GM12801 (cell line): ENCODE results near the gene MTUS2.

Experiments used
- TF ChIP-seq, protein P1 (sequence below): IDR thresholded peaks from one replicate; pipeline ENCODE4 v1.5.1; 2011; ENCODE audit warnings: control low read depth; ENCODE audit not compliant: insufficient read length; ENCODE audit errors: extremely low read depth

MTUS2 gene

DNA sequence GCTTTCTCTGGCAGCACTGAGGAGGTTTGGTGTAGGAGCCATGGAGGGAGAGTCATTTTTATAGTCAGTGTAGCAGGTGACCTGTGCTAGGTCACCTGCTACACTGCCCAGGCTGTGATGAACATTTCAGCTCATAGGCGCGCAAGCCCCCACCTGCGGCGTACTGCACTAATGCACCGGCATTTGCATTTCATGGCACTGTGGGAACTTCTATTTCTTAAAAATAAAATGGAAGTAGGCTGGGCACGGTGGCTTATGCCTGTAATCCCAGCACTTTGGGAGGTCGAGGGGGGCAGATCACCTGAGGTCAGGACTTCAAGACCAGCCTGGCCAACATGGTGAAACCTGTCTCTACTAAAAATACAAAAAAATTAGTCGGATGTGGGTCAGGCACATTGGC lies 674.4 kb downstream of the MTUS2 start:
- TF ChIP-seq, protein P1, sequence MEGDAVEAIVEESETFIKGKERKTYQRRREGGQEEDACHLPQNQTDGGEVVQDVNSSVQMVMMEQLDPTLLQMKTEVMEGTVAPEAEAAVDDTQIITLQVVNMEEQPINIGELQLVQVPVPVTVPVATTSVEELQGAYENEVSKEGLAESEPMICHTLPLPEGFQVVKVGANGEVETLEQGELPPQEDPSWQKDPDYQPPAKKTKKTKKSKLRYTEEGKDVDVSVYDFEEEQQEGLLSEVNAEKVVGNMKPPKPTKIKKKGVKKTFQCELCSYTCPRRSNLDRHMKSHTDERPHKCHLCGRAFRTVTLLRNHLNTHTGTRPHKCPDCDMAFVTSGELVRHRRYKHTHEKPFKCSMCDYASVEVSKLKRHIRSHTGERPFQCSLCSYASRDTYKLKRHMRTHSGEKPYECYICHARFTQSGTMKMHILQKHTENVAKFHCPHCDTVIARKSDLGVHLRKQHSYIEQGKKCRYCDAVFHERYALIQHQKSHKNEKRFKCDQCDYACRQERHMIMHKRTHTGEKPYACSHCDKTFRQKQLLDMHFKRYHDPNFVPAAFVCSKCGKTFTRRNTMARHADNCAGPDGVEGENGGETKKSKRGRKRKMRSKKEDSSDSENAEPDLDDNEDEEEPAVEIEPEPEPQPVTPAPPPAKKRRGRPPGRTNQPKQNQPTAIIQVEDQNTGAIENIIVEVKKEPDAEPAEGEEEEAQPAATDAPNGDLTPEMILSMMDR = no peak

DNA sequence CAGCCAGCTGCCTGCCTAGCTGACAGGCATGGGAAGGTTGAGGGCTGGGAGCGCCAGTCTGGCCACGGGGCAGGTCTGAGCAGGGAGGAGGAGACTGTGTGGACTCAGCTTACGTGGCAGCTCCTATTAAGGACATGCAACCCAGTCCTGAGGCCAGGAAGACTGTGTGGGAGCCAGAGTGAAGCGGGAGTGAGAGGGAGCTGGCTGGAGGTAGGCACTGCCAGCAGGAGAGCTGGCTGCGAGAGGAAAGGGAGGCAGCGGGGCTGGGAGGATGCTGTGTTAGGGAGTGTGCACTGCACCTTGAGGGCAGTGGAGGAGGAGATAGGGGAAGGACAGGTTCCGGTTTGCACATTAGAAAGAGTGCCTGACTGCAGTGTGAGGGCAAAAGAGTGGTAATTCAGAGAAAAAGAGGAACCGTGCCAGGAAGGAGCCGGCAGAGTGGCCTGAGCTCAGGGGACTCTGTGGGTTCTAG lies 676.1 kb downstream of the MTUS2 start:
- TF ChIP-seq, protein P1 = no peak

DNA sequence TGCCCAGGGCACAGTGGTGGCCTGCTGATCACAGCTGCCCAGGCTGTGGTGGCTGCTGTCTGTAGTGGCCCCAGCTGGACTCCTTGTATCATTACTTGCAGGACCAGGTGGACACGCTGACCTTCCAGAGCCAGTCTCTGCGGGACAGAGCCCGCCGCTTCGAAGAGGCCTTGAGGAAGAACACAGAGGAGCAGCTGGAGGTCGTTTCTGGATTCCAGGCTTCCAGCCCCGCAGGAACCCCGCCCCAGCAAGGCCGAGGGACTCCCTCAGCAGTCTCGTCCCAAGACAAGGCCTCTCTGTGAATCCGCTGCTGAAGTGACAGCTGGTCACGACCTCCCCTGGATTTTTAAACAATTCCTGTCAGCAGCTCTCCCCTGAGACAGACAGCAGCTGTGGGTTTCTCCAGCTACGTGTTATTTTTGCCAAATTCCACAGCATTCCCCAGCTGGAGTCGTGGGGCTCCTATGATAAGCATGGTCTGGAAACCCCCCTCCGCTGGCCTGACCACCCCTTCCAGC lies 677.1 kb downstream of the MTUS2 start:
- TF ChIP-seq, protein P1 = no peak

DNA sequence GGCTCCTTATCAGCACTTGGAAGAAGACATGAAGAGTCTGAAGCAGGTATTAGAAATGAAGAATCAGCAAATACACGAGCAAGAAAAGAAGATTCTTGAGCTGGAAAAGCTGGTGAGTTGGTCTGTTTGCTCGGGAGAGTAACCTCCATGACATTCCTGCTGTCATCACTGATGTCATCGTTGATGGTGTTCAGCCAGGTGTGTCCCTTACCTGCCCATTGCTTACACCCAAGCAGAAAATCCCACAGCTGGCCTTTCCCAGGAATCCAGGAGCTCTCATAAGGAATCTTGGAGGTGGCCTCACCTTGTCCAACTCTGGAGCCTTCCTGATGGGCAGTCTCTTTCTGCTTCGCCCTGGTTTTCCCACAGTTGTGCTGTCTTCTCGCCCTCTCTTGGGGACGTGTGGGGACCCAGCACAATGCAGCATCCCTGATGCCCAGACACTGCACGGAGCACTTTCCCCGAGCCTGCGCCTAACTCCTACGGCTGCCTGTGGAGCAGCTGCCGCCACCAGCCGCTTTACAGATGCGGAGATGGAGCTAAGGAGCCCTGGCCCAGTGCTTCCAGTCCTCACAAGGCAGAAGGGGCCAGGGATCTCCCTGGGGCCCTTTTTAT lies 678.4 kb downstream of the MTUS2 start:
- TF ChIP-seq, protein P1 = no peak

DNA sequence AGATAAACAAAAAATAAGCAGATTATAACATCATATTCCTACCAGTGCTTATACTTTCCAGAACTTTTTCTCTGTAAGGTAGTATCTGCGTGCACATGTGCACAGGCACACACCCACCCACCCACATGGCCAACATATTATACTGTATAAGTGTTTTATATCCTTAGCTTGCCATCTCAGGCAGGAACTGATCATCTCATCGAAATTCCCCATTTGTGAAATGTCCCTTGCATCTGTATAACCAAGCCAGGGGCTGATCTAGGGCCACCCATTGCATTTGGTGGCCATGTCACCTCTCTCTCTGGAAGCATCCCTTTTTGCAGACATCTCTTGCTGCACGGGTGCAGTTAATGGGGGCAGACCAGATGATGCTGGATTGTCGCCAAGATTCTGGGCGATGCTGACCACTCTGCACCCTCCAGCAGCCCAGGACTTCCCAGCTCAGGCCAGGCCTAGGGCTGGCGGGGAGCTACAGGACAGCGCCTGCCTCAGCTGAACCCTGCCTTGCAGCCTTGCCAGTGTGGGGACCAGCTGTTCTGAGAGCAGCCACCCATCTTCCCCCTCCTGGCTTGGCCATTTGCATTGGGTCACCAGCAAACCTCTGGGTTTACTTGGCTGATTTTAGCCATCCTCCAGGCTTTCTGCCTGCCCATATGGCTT lies 679.5 kb downstream of the MTUS2 start:
- TF ChIP-seq, protein P1 = no peak

DNA sequence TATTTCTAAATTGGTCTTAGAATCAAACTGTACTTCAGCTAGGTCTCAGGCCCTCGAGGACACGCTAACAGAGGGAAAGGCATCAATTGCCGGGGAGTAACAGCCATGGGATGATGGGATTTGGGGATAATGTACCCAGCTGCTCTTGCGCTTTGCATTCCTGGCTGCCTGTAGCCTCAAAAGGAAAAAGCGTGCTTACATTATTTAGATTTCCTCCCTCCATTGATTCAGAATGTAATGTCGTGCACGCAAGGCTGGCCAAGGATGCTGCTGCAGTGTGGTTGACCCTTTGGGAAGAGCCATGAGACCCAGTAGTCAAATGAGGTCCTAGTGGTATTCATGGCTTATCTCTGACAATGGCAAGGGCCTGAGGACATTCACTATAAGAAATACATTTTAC lies 680.2 kb downstream of the MTUS2 start:
- TF ChIP-seq, protein P1 = no peak

DNA sequence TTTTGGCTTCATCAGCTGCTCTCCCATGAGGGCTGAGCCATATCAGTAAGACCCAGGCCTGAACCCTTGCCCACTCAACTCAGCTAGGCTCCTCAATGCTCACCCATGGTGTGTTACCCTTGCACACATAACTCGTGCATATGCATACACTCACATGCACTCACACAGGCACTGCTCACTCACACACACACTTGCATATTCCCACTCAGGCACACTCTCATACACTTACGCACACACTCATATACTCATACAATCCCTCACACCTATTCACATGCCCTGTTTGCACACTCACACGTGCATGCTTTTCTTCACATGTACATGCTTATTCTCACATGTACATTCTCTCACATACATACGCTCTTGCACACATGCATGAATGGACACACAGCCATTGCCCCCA lies 681.5 kb downstream of the MTUS2 start:
- TF ChIP-seq, protein P1 = no peak
